GM19438 (cell line): Measurements from ENCODE around the gene SEC62.

Experiments used
- ATAC-seq: cut with Tn5 transposase; IDR thresholded peaks from one replicate; pipeline ENCODE4 v1.9.1; 2021; ENCODE audit warnings: low read depth; ENCODE audit not compliant: unreplicated experiment

SEC62 gene

GRCh38 chr3:169965562-169966427, 812 bp upstream of the SEC62 start:
- peak; percentile 36 for ATAC-seq

- peak; percentile 28 for ATAC-seq
Measured at GRCh38 chr3:169966951-169967915, 626 bp downstream of the SEC62 start.

GRCh38 chr3:169968224-169968885, 1.7 kb downstream of the SEC62 start:
- no peak for ATAC-seq

GRCh38 chr3:169969174-169970095, 2.8 kb downstream of the SEC62 start:
- ATAC-seq = no peak

- no peak for ATAC-seq
Measured at GRCh38 chr3:169970847-169971246, 4.2 kb downstream of the SEC62 start.

- no peak for ATAC-seq
Measured at GRCh38 chr3:169971522-169971921, 4.9 kb downstream of the SEC62 start.

GRCh38 chr3:169980055-169980454, 13.4 kb downstream of the SEC62 start:
- no peak for ATAC-seq

GRCh38 chr3:169984292-169984691, 17.7 kb downstream of the SEC62 start:
- no peak for ATAC-seq

GRCh38 chr3:169990431-169990830, 23.8 kb downstream of the SEC62 start:
- no peak for ATAC-seq

- ATAC-seq = no peak
Measured at GRCh38 chr3:169992156-169992555, 25.5 kb downstream of the SEC62 start.

- no peak for ATAC-seq
Measured at GRCh38 chr3:169992781-169993180, 26.2 kb downstream of the SEC62 start.

- ATAC-seq = no peak
Measured at GRCh38 chr3:169993761-169994160, 27.2 kb downstream of the SEC62 start.

GRCh38 chr3:169996063-169996462, 29.5 kb downstream of the SEC62 start:
- ATAC-seq = no peak

- ATAC-seq = peak; percentile 15
Measured at GRCh38 chr3:169998668-169999131, 32.1 kb downstream of the SEC62 start.

GRCh38 chr3:169999433-169999832, 32.8 kb downstream of the SEC62 start:
- ATAC-seq = peak; percentile 61

- no peak for ATAC-seq
Measured at GRCh38 chr3:170000051-170000450, 33.4 kb downstream of the SEC62 start.

GRCh38 chr3:170002231-170002630, 35.6 kb downstream of the SEC62 start:
- no peak for ATAC-seq

GRCh38 chr3:170002879-170003278, 36.3 kb downstream of the SEC62 start:
- no peak for ATAC-seq

- ATAC-seq = no peak
Measured at GRCh38 chr3:170003881-170004356, 37.3 kb downstream of the SEC62 start.
